NCI-H345 treated with DMSO at 0.1 percent for 48 hours (cell line): ENCODE results near the gene ADD1.
"Not testable (repeated sequence)": the region's sequence is repeated elsewhere in the genome, so short reads cannot be mapped to it uniquely, and the experiment has no call there.

Source experiments
- DNase-seq: peaks from one replicate; lab custom pipeline; 2025; ENCODE audit not compliant: unreplicated experiment; lab: John Stamatoyannopoulos, UW

The ADD1 gene

DNA sequence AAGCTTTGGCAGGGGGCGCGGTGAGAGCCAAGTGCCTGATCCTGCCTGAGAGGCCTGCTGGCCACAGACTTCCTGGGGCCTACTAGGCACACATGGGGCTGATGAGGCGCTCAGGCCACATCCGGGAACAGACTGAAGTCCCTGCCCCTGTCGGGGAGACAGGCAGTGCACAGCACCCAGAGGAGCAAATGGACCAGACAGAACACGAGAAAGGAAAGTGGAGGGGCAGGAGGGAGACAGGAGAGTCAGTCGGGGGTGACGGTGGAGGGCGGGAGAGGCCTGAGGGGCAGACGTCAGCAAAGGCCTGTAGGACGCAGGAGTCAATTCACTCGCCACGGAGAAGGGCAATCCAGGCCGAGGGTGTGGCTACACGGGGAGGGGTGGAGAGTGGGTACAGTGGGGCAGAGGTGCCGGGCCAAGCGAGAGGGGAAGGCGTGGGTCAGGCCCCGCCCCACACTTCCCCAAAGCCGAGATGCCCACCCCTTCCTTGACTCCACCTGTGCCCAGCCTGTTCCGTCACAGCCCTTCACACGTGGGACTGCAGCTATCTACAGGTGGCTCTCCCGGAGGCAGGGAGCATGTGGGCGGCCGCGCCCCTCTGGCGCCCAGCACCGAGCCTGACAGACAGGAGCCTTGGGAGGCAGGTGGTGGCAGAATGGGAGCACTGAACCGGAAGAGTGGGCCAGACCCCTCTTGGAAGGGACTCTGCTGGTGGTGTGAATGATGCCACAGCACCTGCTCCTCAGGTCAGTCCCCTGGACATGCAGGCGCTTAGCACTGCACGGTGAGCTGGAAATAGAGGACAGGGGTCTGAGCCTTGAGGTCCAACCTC lies 99.1 kb downstream of the ADD1 start:
- no peak for DNase-seq

GRCh38 chr4:2943364-2944090 lies 99.9 kb downstream of the ADD1 start:
- DNase-seq, result no peak

GRCh38 chr4:2944091-2944482 lies 100.4 kb downstream of the ADD1 start:
- no peak for DNase-seq

- no peak for DNase-seq
Measured at GRCh38 chr4:2944586-2945526, 101.2 kb downstream of the ADD1 start.

DNA sequence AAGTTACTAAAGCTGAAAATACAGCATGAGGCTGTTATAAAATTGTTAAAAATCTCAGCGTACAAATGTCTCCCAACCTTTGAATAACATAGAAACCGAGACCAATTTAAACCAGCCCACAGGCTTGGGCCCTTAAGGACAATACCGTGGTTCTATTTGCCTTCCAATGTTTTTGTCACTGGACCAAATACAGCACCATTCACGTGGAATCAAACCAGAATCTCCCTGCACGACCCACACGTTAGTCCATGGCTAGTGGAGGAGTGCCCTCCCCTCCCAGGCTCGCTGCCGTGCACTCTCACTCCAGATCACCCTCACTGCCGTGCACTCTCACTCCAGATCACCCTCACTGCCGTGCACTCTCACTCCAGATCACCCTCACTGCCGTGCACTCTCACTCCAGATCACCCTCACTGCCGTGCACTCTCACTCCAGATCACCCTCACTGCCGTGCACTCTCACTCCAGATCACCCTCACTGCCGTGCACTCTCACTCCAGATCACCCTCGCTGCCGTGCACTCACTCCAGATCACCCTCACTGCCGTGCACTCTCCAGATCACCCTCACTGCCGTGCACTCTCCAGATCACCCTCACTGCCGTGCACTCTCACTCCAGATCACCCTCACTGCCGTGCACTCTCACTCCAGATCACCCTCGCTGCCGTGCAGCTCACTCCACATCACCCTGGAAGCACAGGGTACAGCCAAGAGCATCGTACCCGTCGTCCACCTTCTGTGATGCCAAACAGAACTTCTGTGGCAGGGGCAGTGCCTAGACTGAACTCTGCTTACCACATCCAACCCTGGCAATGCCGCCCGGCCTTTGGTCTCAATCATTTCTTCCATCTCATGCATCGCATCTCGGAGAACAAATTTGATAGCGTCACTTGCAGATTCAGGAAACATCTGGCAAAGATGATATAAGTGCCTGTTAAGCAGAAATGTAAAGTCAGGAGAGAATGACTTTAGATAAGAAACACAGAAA lies 102.3 kb downstream of the ADD1 start:
- DNase-seq, result not testable (repeated sequence)

DNA sequence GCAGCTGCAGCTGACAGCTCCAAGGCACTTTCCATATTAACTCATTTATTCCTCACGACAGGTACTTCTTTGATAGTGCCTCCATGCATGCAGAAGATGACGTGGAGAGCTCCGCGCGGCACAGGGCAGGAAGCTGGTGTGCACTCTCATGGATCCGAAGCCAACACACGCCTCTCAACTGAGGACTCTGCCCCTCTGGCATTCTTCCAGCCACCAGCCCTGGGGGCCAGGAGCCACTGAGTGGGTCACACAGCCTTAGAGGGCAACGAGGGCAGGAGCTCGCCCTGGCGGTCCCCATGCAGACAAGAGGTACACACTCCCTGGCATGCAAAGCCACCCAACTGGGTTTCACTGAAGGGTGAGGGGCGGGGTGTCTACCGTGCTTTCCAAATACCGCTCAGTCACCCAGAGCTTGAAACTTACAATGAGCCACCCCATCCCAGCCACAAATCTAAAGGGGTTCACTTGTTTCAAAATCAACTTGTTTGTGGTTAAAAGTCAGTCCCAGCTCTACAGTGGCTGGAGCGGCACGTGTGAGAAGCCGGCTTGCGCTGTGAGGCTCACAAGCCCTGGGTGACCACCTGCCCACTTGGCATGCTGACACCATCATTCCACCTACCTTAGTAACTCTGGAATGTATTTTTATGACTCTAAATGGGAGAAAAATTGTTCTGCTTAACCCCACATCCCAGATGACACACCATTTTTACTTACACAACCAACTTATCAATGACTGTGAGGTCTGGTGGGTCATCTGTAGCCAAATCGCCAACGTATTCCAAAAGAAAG lies 103.4 kb downstream of the ADD1 start:
- no peak for DNase-seq

DNA sequence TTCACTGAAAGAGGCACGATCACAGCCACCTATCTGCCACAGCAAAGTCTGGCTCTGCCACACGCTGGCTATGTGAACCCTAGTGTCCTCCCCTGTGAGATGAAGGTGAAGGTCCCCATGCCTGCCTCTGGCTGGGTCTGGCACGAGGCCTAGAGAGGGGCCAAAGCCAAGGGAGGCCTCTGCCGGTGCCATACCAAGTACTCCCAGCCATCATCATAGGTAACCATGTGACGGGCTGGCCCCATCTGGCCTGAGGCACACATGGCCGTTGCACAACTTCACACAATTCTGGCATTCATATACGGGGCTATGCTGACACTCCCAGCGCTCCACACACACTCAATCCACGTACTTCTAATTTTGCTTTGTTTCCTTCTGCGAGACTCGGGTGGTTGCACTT lies 104.3 kb downstream of the ADD1 start:
- no peak for DNase-seq

DNA sequence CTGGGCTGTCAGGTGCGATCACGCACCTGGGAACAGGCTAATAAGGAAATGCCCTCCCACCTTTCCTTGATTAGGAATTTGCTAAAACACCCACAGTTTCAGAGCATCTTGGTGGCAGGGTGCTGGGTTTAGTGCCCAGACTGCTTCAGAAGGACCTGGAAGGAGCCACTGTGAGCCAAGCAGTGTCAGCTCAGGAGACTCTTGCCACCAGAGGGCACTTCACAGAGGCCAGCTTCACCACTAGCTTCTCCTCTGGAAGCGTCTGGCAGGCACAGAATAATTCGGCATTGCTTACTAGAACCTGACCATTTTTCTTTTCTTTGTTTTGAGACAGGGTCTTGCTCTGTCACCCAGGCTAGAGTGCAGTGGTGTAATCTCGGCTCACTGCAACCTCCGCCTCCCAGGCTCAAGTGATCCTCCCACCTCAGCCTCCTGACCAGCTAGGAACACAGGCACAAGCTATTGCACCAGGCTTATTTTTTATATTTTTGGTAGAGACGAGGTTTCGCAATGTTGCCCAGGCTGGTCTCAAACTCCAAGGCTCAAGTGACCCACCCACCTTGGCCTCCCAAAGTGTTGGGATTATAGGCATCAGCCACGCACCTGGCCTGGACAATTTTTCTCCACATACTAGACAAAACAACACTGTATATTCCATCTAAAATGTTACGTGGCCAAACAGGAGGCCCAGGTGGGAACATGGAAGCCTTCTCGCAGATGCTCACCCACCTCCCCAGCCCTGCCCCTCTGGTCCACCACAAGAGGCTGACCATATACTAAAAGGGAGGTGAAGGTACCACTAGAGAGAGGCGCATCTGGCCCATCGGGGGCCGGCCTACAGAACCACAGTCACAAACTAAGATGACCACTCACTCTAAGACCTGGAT lies 105.5 kb downstream of the ADD1 start:
- no peak for DNase-seq

- no peak for DNase-seq
Measured at GRCh38 chr4:2949782-2950125, 106.1 kb downstream of the ADD1 start.

DNA sequence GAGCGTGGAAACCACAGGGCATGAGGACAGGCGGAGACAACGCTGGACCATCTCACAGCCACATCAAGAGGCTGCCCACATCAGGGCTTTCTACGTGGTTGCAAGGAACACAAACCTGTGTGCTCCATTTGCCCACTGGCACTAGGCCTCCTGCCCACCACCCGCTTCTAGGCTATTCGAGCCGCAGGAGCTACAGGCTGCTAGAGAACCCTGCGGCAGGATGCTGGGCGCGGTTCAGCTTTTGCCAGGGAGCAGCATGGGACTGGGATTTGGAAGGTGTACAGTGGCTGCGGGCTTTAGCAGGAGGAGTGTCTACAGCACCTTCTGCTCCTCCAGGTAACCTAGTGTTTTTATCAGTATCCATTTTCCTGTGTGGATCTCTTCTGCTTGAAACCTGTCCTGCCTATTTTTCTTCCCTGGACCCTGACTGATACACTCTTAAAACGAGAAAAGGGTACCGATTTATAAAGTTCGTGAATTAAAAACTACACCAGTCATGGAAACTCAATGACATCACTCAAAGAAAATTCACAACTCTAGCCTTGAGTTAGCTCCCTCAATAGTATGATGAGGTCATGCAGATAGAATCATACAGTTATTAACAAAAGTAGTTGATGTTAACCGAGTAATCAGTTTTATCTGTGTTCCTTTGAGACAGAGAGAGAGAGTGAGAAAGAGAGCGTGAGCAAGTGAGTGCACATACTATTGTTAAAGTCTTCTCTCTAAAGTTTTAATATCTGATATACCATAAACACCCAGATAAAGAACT lies 106.8 kb downstream of the ADD1 start:
- no peak for DNase-seq

DNA sequence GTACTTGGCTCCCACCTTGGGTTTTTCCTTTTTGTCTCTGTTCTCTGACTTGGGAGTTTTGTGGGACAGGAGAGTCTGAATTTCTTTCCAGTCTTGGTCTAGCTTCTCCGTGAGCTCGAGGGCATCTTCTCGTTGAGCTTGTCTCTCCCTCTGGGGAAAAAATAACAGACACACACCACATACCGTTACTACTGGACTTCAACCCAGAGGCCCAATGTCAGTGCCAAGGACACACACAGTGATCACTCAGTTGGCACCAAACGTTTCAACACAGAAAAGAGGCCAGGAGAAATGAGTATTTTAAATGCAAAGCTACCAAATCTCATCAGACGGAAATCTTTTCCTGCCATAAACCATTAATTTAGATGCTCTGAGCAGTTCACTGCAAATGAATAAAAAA lies 109.9 kb downstream of the ADD1 start:
- no peak for DNase-seq

DNA sequence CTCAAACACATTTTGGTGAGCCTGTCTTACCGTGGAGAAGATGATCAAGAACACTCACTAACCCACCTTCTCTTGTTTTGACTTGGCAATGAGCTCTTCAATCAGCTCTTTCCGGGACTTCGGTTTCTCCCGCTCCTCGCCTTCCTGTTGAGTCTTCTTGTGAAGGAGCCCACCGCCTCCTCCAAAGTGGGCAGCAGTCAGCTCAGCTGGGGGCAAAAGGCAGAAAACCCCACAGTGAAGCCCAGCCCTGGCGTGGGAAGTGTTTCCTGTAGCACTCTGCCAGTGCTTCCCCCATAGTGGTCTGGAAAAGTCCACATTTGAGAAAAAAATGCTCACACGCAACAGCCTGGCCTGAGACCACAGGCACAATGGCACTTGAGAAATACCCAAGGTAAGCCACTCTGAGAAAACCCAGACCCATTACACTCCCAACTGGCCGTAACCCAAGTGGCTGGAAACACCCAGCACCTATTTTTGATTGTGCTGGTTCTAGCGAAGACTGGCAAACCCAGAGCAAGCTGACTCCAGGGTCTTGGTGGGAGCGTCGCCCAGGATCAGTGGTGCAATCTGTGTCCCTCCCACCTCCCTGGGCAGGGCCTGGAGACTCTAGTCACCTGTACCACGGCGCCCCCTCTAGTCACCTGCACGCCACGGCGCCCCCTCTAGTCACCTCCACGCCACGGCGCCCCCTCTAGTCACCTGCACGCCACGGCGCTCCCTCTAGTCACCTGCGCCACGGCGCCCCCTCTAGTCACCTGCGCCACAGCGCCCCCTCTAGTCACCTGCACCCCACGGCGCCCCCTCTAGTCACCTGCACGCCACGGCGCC lies 110.9 kb downstream of the ADD1 start:
- DNase-seq, result no peak

GRCh38 chr4:2955186-2956044 lies 111.8 kb downstream of the ADD1 start:
- DNase-seq, result not testable (repeated sequence)

DNA sequence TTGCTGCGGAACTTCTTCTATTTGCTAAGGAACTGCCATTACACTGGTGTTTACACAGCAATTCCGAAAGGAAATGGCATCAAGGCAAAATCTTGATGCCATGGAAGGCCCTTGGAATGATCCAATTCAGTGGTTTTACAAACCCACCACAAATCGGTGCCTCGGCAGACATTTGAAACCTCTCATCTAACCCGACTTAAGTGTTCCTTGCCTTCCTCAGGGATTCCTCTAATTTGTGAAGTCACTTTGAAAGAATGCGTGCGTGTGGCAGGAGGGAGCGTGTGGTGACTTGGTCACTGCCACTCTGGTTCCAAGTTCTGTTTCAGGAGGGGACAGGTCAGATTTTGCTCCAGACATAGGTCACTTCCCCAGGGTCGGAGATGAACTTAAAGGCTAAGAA lies 114.8 kb downstream of the ADD1 start:
- DNase-seq, result no peak

GRCh38 chr4:2960450-2960849 lies 116.8 kb downstream of the ADD1 start:
- DNase-seq, result not testable (repeated sequence)

DNA sequence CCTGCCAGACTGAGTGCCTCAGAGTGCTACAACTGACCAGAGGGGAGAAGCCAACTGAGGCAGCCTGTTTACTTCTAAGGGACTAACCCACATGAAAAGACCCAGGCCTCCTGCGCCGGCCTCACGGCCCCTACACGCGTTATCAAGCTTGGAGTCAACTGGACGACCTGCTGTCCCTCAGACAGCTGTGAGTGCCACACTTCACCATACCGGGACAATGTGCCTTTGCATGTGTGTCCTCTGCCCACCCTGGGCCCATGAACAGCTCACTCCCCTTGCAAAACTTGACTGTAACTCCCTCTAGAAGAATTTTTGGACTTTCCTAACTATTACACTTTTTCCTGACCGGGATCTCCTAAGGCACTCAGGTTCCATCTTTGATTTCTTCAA lies 117.8 kb downstream of the ADD1 start:
- DNase-seq, result no peak
